IPS-18a (cell line): Measurements from ENCODE around the gene FAM43B.

ENCODE experiments used
- H3K27ac ChIP-seq: one replicate; pipeline ENCODE4 v1.5.1; 2013; ENCODE audit warnings: low read length
- H3K27me3 ChIP-seq: one replicate; pipeline ENCODE4 v1.6.1; 2013; ENCODE audit warnings: mild to moderate bottlenecking, low read length; ENCODE audit not compliant: control insufficient read depth, insufficient read depth
- H3K36me3 ChIP-seq: one replicate; pipeline ENCODE4 v1.6.1; 2013; ENCODE audit warnings: low read depth, low read length; ENCODE audit not compliant: control insufficient read depth
- H3K4me1 ChIP-seq: one replicate; pipeline ENCODE4 v1.6.1; 2013; ENCODE audit warnings: low read depth, low read length; ENCODE audit not compliant: control insufficient read depth
- H3K4me3 ChIP-seq: one replicate; pipeline ENCODE4 v1.5.1; 2013; ENCODE audit warnings: low read length
- H3K9ac ChIP-seq: one replicate; pipeline ENCODE4 v1.6.1; 2013; ENCODE audit warnings: mild to moderate bottlenecking, low read length, moderate library complexity
- H3K9me3 ChIP-seq: one replicate; pipeline ENCODE4 v1.6.1; 2013; ENCODE audit warnings: low read depth, low read length; ENCODE audit not compliant: control insufficient read depth

The FAM43B gene

DNA sequence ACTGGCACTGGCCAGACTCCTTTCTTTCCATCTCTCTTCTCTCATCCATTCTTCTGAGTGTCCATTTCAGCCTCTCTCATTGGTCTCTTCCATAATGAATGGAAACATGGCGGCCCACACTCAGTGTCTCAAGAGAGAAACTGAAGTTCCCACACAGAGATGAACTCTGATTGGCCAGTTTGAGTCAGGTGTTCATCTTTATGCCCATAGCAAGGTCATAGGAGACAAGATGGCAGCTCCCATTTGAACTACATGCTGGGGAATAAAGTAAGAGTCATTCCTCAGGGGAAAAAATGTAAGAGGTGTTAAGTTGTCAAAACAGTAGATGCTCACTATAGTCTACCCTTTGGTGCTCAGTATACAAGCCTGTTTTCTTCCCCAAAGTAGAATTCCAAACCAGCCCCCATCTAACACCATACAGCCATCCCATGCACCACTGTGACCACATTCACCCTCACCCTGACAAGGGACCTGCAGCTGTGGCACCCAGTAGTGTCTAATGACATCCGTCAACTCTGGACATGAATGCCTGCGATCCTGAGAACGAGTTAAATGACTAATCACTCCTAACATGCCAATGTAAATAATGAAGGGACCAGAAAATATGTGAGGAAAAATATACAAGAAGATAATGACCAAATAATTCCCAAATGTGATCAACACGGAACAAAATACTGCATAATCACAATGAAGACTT is 48.9 kb downstream of the FAM43B start:
- Histone ChIP-seq H3K4me3 (no peak overlapping the region), H3K9ac (no peak overlapping the region), H3K9me3 (no peaks in the 10 kb centered on the region), H3K27me3 (no peaks in the 10 kb centered on the region), H3K36me3 (no peaks in the 10 kb centered on the region), H3K4me1 (no peaks in the 10 kb centered on the region), H3K27ac (no peak overlapping the region)

DNA sequence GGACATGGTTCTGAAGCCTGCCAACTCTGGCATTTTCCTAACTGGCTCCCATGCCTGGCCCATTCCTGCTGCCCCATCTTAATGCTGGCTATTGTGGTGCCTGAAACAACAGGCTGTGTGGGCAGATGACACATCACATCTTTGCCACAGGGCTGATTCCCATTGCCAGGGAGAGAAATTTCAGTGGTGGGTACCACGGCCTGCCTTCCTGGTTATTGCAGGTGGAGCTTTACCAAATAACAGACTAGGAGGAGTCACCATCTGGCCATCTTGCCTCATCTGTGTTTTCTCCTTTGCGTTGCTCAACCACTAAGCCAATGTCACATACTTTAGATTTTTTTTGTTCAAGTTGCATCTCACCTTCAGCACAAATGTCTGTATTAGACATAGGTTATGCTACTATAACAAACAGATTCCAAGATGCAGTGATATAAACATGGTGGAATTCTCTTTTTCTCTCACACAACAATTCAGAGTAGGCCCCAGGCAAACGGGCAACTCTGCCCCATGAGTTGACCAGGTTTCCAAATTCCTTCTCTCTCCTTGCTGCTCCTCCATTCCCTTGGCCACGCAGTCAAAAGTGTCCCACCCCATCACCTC is 50.6 kb downstream of the FAM43B start:
- Histone ChIP-seq H3K4me3 (no peak overlapping the region), H3K4me1 (no peaks in the 10 kb centered on the region), H3K9ac (no peak overlapping the region), H3K27ac (no peak overlapping the region), H3K27me3 (no peaks in the 10 kb centered on the region), H3K36me3 (no peaks in the 10 kb centered on the region), H3K9me3 (no peaks in the 10 kb centered on the region)

DNA sequence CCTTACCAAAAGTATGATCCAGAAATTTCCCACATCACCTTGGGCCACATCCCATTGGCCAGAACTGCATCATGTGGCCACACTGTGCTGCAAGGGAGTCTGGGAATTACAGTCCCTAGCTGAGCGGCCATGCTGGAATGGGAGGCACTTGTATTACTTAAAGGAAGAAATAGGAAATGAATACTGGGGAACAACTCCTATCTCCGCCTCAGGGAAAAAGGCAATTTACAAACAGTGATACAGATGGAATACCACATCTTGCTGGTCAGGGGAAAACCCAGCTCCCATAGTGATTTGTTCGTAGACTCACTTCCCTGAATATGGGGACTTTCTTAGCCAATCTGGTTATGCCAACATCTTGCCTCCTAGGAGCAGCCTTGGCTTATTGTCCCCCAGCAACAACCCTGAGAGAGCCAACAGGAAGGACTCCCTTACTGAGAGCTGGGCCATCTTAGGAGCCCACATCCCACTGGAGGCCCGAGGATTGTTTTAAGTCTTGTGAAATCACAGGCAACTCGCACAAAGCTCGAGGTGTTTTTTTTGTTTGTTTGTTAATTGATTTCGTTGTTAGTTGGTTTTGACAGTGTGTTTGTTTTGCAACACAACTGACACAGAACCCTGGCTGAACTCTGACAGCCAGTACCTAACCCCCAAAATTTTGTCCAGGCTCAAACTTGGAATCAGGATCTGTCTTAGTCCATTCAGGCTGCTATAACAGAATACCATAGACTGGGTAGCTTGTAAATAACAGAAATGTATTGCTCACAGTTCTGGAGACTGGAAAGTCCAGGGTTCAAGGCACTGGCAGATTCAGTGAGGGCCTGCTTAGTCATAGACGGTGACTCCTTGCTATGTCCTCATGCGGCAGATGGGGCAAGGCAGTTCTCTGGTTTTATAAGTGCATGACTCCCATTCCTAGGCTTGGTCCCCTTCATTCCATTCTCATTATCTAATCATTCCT is 51.4 kb downstream of the FAM43B start:
- Histone ChIP-seq H3K4me1 (no peaks in the 10 kb centered on the region), H3K9me3 (no peaks in the 10 kb centered on the region), H3K9ac (no peak overlapping the region), H3K36me3 (no peaks in the 10 kb centered on the region), H3K27me3 (no peaks in the 10 kb centered on the region), H3K4me3 (no peak overlapping the region), H3K27ac (no peak overlapping the region)
